Neural cell (in vitro differentiated cells): ENCODE measurements around the gene PROC. TPM values are rescaled to one million over a fixed set of nuclear protein-coding genes. Genes with fewer than 3 reads are reported as not detected.

Source experiments
- H2AFZ ChIP-seq: fragments of 200-600, 300-800 bp; sonication (generic), shearing (Covaris generic); 2 replicates; pipeline ENCODE4 v1.6.0; 2014; ENCODE audit warnings: low read depth, mild to moderate bottlenecking, antibody characterized with exemption, low read length, moderate library complexity
- H3F3A ChIP-seq: fragments of 200-600 bp; shearing (Covaris generic); 2 replicates; pipeline ENCODE4 v1.6.1; 2016; ENCODE audit warnings: mild to moderate bottlenecking, moderate library complexity, mixed read lengths, antibody characterized with exemption, low read length; ENCODE audit not compliant: insufficient read depth, poor library complexity, severe bottlenecking
- H3K27ac ChIP-seq: fragments of 200-600, 300-800 bp; sonication (generic), shearing (Covaris generic); 2 replicates; pipeline ENCODE4 v1.5.1; 2014; ENCODE audit warnings: mild to moderate bottlenecking, low read length, moderate library complexity
- H3K27me3 ChIP-seq: fragments of 300-800, 200-600 bp; sonication (generic), shearing (Covaris generic); 2 replicates; pipeline ENCODE4 v1.6.0; 2014; ENCODE audit warnings: mild to moderate bottlenecking, low read depth, low read length, moderate library complexity; ENCODE audit not compliant: insufficient read depth
- H3K36me3 ChIP-seq: fragments of 300-800, 200-600 bp; sonication (generic), shearing (Covaris generic); 2 replicates; pipeline ENCODE4 v1.5.1; 2014; ENCODE audit warnings: mild to moderate bottlenecking, antibody characterized with exemption, low read length, moderate library complexity; ENCODE audit not compliant: insufficient read depth
- H3K4me2 ChIP-seq: fragments of 300-800, 200-600 bp; sonication (generic), shearing (Covaris generic); 2 replicates; pipeline ENCODE4 v1.6.0; 2014; ENCODE audit warnings: mild to moderate bottlenecking, low read length
- H3K4me3 ChIP-seq: fragments of 300-800, 200-600 bp; sonication (generic), shearing (Covaris generic); 2 replicates; pipeline ENCODE4 v1.5.1; 2014; ENCODE audit warnings: mild to moderate bottlenecking, low read length, moderate library complexity
- H3K79me2 ChIP-seq: fragments of 200-600 bp; shearing (Covaris generic); replicated peaks from 2 replicates; pipeline ENCODE4 v1.6.0; 2014; ENCODE audit warnings: mild to moderate bottlenecking, low read length, moderate library complexity; ENCODE audit not compliant: insufficient read depth
- H3K9ac ChIP-seq: fragments of 300-800, 200-600 bp; sonication (generic), shearing (Covaris generic); 2 replicates; pipeline ENCODE4 v1.6.1; 2016; ENCODE audit warnings: mild to moderate bottlenecking, low read length, mixed read lengths
- H3K9me2 ChIP-seq: fragments of 200-600 bp; shearing (Covaris generic); 2 replicates; pipeline ENCODE4 v1.6.1; 2016; ENCODE audit warnings: mild to moderate bottlenecking, low read length, mixed read lengths; ENCODE audit not compliant: insufficient read depth
- H3K9me3 ChIP-seq: fragments of 200-600, 300-800 bp; sonication (generic), shearing (Covaris generic); 2 replicates; pipeline ENCODE4 v1.6.1; 2016; ENCODE audit warnings: mild to moderate bottlenecking, mixed run types, low read length, moderate library complexity, mixed read lengths
- H4K20me1 ChIP-seq: fragments of 200-600 bp; shearing (Covaris generic); 2 replicates; pipeline ENCODE4 v1.6.1; 2016; ENCODE audit warnings: mild to moderate bottlenecking, mixed run types; ENCODE audit not compliant: insufficient read depth
- CTCF ChIP-seq: fragments of 450-650 bp; IDR thresholded peaks from 2 replicates; pipeline ENCODE4 v1.5.1; 2014; ENCODE audit warnings: antibody characterized with exemption, mild to moderate bottlenecking, moderate library complexity; ENCODE audit not compliant: poor library complexity, severe bottlenecking
- EP300 ChIP-seq: fragments of 450-650 bp; conservative IDR thresholded peaks from 2 replicates; pipeline ENCODE4 v1.6.1; 2014; ENCODE audit warnings: antibody characterized with exemption, mild to moderate bottlenecking, moderate library complexity; ENCODE audit not compliant: poor library complexity, severe bottlenecking
- EZH2 ChIP-seq: fragments of 200-600, 300-800 bp; shearing (Covaris generic), sonication (generic); IDR thresholded peaks from 2 replicates; pipeline ENCODE4 v1.6.1; 2014; ENCODE audit warnings: antibody characterized with exemption, low read length, borderline replicate concordance, mild to moderate bottlenecking; ENCODE audit not compliant: insufficient read depth, poor library complexity, severe bottlenecking
- MXI1 ChIP-seq: fragments of 450-650 bp; conservative IDR thresholded peaks from 2 replicates; pipeline ENCODE4 v1.6.1; 2014; ENCODE audit warnings: antibody characterized with exemption, mild to moderate bottlenecking; ENCODE audit not compliant: poor library complexity, severe bottlenecking
- POLR2AphosphoS5 ChIP-seq: IDR thresholded peaks from 2 replicates; pipeline ENCODE4 v1.6.1; 2012
- RAD21 ChIP-seq: fragments of 450-650 bp; conservative IDR thresholded peaks from 2 replicates; pipeline ENCODE4 v1.6.1; 2014; ENCODE audit warnings: antibody characterized with exemption, mild to moderate bottlenecking, moderate library complexity
- REST ChIP-seq: IDR thresholded peaks from 2 replicates; pipeline ENCODE4 v1.6.1; 2012; ENCODE audit warnings: borderline replicate concordance
- SMC3 ChIP-seq: fragments of 450-650 bp; conservative IDR thresholded peaks from 2 replicates; pipeline ENCODE4 v1.6.1; 2014; ENCODE audit warnings: antibody characterized with exemption, mild to moderate bottlenecking, moderate library complexity; ENCODE audit not compliant: poor library complexity
- TAF1 ChIP-seq: IDR thresholded peaks from 2 replicates; pipeline ENCODE4 v1.6.1; 2012; ENCODE audit warnings: low read depth
- polyA plus RNA-seq: library from polyadenylated mRNA; depleted of rRNA; stranded (reverse); fragments of >200 nt; gene quantifications from 2 replicates; pipeline ENCODE4 v1.2.3, GENCODE V29; 2014

Gene PROC
- polyA plus RNA-seq, 1 donor from 2014 or later = 0.33 TPM

- no peaks in the 10 kb centered on the region for H3K27me3 ChIP-seq
- peak overlapping the region; percentile 71 for H3K4me2 ChIP-seq
- H4K20me1 ChIP-seq = peaks cover 3% of the 10 kb centered on the region
- peak overlapping the region; percentile 100 for H3K9ac ChIP-seq
- peak overlapping the region; percentile 97 for H3K27ac ChIP-seq
- peak overlapping the region; percentile 90 for H2AFZ ChIP-seq
- TF ChIP-seq MXI1 = no peak
- peak; percentile 11 for TF ChIP-seq SMC3
- H3K4me3 ChIP-seq = peak overlapping the region; percentile 92
- H3K79me2 ChIP-seq = peaks cover 41% of the 10 kb centered on the region
- no peaks in the 10 kb centered on the region for H3K9me2 ChIP-seq
- H3K9me3 ChIP-seq = no peaks in the 10 kb centered on the region
- H3K36me3 ChIP-seq = no peaks in the 10 kb centered on the region
- no peaks in the 10 kb centered on the region for H3F3A ChIP-seq
These were observed 31.2 kb upstream of the PROC start for GRCh38 chr2:127386764-127387654.

- Histone ChIP-seq H3K9me2 (no peaks in the 10 kb centered on the region), H3K4me2 (peak within 1 kb of the TSS; percentile 71), H3K27me3 (no peaks in the 10 kb centered on the region), H3K9me3 (no peaks in the 10 kb centered on the region), H3K9ac (peak within 1 kb of the TSS; percentile 100), H3F3A (no peaks in the 10 kb centered on the region), H4K20me1 (peaks cover 3% of the 10 kb centered on the region), H3K27ac (peak within 1 kb of the TSS; percentile 97), H2AFZ (peak within 1 kb of the TSS; percentile 90), H3K36me3 (no peaks in the 10 kb centered on the region), H3K4me3 (peak within 1 kb of the TSS; percentile 92), H3K79me2 (peaks cover 35% of the 10 kb centered on the region)
- TF ChIP-seq MXI1 = peak; percentile 65
- no peak for TF ChIP-seq SMC3
- TF ChIP-seq REST = no peak
- peak; percentile 98 for TF ChIP-seq POLR2AphosphoS5
- no peak for TF ChIP-seq TAF1
- TF ChIP-seq CTCF = peak; percentile 24
- TF ChIP-seq RAD21 = peak; percentile 9
- peak; percentile 69 for TF ChIP-seq EP300
- TF ChIP-seq EZH2 = no peak
These were observed 30.4 kb upstream of the PROC start, which contains the start of gene MAP3K2 for GRCh38 chr2:127387655-127388422. TSS of gene MAP3K2 (minus strand) at chr2:127387975. CDS start at chr2:127343129, 44,846 bp downstream.
